ENCODE data around the gene PCBP2. TPM values are rescaled to one million over a fixed set of nuclear protein-coding genes. Genes with fewer than 3 reads are reported as not detected.

PCBP2 gene
- polyA plus RNA-seq, 1 donor from 2014 or later: 242 TPM

GRCh38 chr12:53498235-53498630 is 46.3 kb downstream of the PCBP2 start:
- peaks cover 13% of the 10 kb centered on the region for H3F3A ChIP-seq (ENCODE audit: insufficient read depth, low read length, poor library complexity, severe bottlenecking)
- H3K36me3 ChIP-seq (ENCODE audit: insufficient read depth, low read length): peaks cover 3% of the 10 kb centered on the region
- no peaks in the 10 kb centered on the region for H3K9me3 ChIP-seq (ENCODE audit: low read length)
- no peaks in the 10 kb centered on the region for H3K9me2 ChIP-seq (ENCODE audit: insufficient read depth, low read length)
- peaks cover 57% of the 10 kb centered on the region for H3K79me2 ChIP-seq (replicated peaks; ENCODE audit: insufficient read depth, low read length)
- H4K20me1 ChIP-seq (ENCODE audit: insufficient read depth): no peaks in the 10 kb centered on the region
- no peak for TF ChIP-seq MXI1 (conservative IDR thresholded peaks at IDR 0.05; ENCODE audit: poor library complexity, severe bottlenecking)
- no peak for TF ChIP-seq SMC3 (conservative IDR thresholded peaks at IDR 0.05; ENCODE audit: poor library complexity)
- TF ChIP-seq TAF1 (IDR thresholded peaks at IDR 0.05; ENCODE audit: low read depth): no peak
- TF ChIP-seq EZH2 (IDR thresholded peaks at IDR 0.05; ENCODE audit: borderline replicate concordance, insufficient read depth, low read length, poor library complexity, severe bottlenecking): no peak
- TF ChIP-seq REST (IDR thresholded peaks at IDR 0.05; ENCODE audit: borderline replicate concordance): no peak
- TF ChIP-seq POLR2AphosphoS5 (IDR thresholded peaks at IDR 0.05): no peak
- TF ChIP-seq CTCF (IDR thresholded peaks at IDR 0.05; ENCODE audit: poor library complexity, severe bottlenecking): no peak
- TF ChIP-seq EP300 (conservative IDR thresholded peaks at IDR 0.05; ENCODE audit: poor library complexity, severe bottlenecking): no peak
- no peak for TF ChIP-seq RAD21 (conservative IDR thresholded peaks at IDR 0.05)
- peak overlapping the region; percentile 99 for H3K9ac ChIP-seq (ENCODE audit: low read length)
- peak overlapping the region; percentile 99 for H3K27ac ChIP-seq (ENCODE audit: low read length)
- no peak overlapping the region for H2AFZ ChIP-seq (ENCODE audit: low read depth, low read length)
- H3K4me2 ChIP-seq (ENCODE audit: low read length): peak overlapping the region; percentile 72
- peak overlapping the region; percentile 71 for H3K4me3 ChIP-seq (ENCODE audit: low read length)
- no peaks in the 10 kb centered on the region for H3K27me3 ChIP-seq (ENCODE audit: insufficient read depth, low read depth, low read length)

GRCh38 chr12:53499266-53500141 is 47.6 kb downstream of the PCBP2 start, which contains the start of gene MAP3K12:
Gene MAP3K12, minus strand, starts transcription at chr12:53499458. Its CDS starts 12,067 bp downstream, at chr12:53487391.
- H3K79me2 ChIP-seq (replicated peaks; ENCODE audit: insufficient read depth, low read length): peaks cover 50% of the 10 kb centered on the region
- H3F3A ChIP-seq (ENCODE audit: insufficient read depth, low read length, poor library complexity, severe bottlenecking): peaks cover 13% of the 10 kb centered on the region
- no peaks in the 10 kb centered on the region for H3K27me3 ChIP-seq (ENCODE audit: insufficient read depth, low read depth, low read length)
- H4K20me1 ChIP-seq (ENCODE audit: insufficient read depth): no peaks in the 10 kb centered on the region
- H3K27ac ChIP-seq (ENCODE audit: low read length): peak within 1 kb of the TSS; percentile 99
- H3K9ac ChIP-seq (ENCODE audit: low read length): peak within 1 kb of the TSS; percentile 99
- peak within 1 kb of the TSS; percentile 47 for H2AFZ ChIP-seq (ENCODE audit: low read depth, low read length)
- H3K9me3 ChIP-seq (ENCODE audit: low read length): no peaks in the 10 kb centered on the region
- TF ChIP-seq POLR2AphosphoS5 (IDR thresholded peaks at IDR 0.05): peak; percentile 74
- peak; percentile 26 for TF ChIP-seq CTCF (IDR thresholded peaks at IDR 0.05; ENCODE audit: poor library complexity, severe bottlenecking)
- TF ChIP-seq MXI1 (conservative IDR thresholded peaks at IDR 0.05; ENCODE audit: poor library complexity, severe bottlenecking): no peak
- TF ChIP-seq REST (IDR thresholded peaks at IDR 0.05; ENCODE audit: borderline replicate concordance): peak; percentile 11
- no peak for TF ChIP-seq EP300 (conservative IDR thresholded peaks at IDR 0.05; ENCODE audit: poor library complexity, severe bottlenecking)
- peaks cover 3% of the 10 kb centered on the region for H3K36me3 ChIP-seq (ENCODE audit: insufficient read depth, low read length)
- H3K4me2 ChIP-seq (ENCODE audit: low read length): peak within 1 kb of the TSS; percentile 96
- no peaks in the 10 kb centered on the region for H3K9me2 ChIP-seq (ENCODE audit: insufficient read depth, low read length)
- peak within 1 kb of the TSS; percentile 71 for H3K4me3 ChIP-seq (ENCODE audit: low read length)
